Bronchial epithelial cell (primary cell): ENCODE results near the gene A1BG. TPM values are rescaled to one million over a fixed set of nuclear protein-coding genes. Genes with fewer than 3 reads are reported as not detected.

ENCODE experiments used
- DNase-seq: peaks from one replicate; pipeline ENCODE4 v3.0.0-alpha.2; 2010; ENCODE audit warnings: low read depth
- FAIRE-seq: peaks from 2 replicates; lab custom pipeline; 2011; peaks lifted over from hg19 to GRCh38; lab: Jason Lieb, UNC
- H3K27me3 ChIP-seq: 2 replicates; pipeline ENCODE4 v1.5.1; 2011; ENCODE audit warnings: low read length; ENCODE audit not compliant: control insufficient read depth, insufficient read depth
- H3K36me3 ChIP-seq: 2 replicates; pipeline ENCODE4 v1.5.1; 2011; ENCODE audit warnings: low read length; ENCODE audit not compliant: control insufficient read depth, insufficient read depth
- H3K4me3 ChIP-seq: 2 replicates; pipeline ENCODE4 v1.5.1; 2011; ENCODE audit warnings: mild to moderate bottlenecking, low read depth, low read length, control low read depth
- total RNA-seq: library from RNA; depleted of rRNA; stranded (reverse); fragments of >200 nt; gene quantifications from 2 replicates; pipeline ENCODE4 v1.2.1, GENCODE V29; 2014
- TF ChIP-seq, protein P1 (sequence below): IDR thresholded peaks from 2 replicates; pipeline ENCODE4 v1.5.1; 2011; ENCODE audit warnings: mild to moderate bottlenecking, moderate library complexity, low read length, control low read depth, inconsistent platforms; ENCODE audit not compliant: insufficient read depth, severe bottlenecking

The A1BG gene
- total RNA-seq, 1 donor from 2014 or later: 2.1 TPM

DNA sequence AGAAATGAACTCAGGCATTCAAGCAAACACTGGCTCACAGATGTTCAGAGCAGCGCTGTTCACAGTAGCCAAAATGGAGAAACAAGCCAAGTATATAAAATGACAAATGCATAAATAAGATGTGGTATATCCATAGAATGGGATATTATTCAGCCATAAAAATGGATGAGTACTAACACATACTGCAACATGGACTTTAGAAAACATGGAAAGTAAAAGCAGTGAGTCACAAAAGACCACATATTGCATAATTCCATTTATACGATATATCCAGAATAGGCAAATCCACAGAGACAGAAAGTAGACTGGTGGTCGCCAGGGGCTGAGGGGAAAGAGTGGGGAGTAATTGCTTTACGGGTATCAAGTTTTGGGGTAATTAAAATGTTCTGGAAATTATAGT is 20.9 kb upstream of the A1BG start:
- Histone ChIP-seq H3K4me3 (no peak overlapping the region), H3K27me3 (no peaks in the 10 kb centered on the region), H3K36me3 (no peaks in the 10 kb centered on the region)
- TF ChIP-seq, protein P1, sequence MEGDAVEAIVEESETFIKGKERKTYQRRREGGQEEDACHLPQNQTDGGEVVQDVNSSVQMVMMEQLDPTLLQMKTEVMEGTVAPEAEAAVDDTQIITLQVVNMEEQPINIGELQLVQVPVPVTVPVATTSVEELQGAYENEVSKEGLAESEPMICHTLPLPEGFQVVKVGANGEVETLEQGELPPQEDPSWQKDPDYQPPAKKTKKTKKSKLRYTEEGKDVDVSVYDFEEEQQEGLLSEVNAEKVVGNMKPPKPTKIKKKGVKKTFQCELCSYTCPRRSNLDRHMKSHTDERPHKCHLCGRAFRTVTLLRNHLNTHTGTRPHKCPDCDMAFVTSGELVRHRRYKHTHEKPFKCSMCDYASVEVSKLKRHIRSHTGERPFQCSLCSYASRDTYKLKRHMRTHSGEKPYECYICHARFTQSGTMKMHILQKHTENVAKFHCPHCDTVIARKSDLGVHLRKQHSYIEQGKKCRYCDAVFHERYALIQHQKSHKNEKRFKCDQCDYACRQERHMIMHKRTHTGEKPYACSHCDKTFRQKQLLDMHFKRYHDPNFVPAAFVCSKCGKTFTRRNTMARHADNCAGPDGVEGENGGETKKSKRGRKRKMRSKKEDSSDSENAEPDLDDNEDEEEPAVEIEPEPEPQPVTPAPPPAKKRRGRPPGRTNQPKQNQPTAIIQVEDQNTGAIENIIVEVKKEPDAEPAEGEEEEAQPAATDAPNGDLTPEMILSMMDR: no peak
- DNase-seq (peak; percentile 39), FAIRE-seq (no peak)

DNA sequence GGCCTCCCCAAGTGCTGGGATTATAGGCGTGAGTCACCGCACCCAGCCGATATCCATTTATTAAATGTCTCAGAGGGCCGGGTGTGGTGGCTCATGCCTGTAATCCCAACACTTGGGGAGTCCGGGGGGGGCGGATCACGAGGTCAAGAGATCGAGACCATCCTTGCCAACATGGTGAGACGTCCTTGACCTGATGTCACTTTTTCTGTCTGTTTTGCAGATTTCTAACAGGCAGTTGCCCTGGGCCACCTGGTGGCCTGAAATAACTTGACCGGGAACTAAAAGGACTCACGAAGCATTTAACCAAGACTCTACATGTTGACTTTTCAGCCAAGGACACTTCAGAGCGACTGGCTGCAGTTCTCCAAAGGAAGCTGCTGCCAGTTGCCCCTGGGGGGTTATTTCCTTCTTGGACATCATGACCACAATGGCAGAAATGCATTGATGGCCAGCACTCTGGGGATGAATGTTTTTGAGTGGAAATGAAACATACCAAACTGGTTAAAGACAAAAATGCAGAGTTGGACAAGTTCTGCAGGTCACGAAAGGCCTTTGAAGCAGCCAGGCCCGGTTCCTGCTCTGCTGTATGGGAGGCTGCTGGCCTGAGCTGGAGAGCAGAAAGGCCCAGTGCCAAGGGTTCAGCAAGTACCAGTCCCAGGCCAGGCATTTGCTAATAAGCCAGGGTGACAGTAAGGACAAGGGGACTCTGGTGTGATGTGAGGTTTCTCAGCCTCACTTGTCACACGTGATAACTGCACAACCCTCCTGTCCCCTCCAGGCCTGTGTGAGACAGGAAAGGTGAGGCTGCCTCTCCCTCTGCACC is 19.2 kb upstream of the A1BG start:
- Histone ChIP-seq H3K27me3 (no peaks in the 10 kb centered on the region), H3K36me3 (no peaks in the 10 kb centered on the region), H3K4me3 (no peak overlapping the region)
- TF ChIP-seq, protein P1: no peak
- FAIRE-seq: peak; percentile 13
- DNase-seq: no peak

GRCh38 chr19:58368561-58369360 is 15.5 kb upstream of the A1BG start:
- TF ChIP-seq, protein P1: no peak
- no peak for DNase-seq
- FAIRE-seq: no peak
- no peaks in the 10 kb centered on the region for H3K27me3 ChIP-seq
- H3K4me3 ChIP-seq: no peak overlapping the region
- H3K36me3 ChIP-seq: no peaks in the 10 kb centered on the region

DNA sequence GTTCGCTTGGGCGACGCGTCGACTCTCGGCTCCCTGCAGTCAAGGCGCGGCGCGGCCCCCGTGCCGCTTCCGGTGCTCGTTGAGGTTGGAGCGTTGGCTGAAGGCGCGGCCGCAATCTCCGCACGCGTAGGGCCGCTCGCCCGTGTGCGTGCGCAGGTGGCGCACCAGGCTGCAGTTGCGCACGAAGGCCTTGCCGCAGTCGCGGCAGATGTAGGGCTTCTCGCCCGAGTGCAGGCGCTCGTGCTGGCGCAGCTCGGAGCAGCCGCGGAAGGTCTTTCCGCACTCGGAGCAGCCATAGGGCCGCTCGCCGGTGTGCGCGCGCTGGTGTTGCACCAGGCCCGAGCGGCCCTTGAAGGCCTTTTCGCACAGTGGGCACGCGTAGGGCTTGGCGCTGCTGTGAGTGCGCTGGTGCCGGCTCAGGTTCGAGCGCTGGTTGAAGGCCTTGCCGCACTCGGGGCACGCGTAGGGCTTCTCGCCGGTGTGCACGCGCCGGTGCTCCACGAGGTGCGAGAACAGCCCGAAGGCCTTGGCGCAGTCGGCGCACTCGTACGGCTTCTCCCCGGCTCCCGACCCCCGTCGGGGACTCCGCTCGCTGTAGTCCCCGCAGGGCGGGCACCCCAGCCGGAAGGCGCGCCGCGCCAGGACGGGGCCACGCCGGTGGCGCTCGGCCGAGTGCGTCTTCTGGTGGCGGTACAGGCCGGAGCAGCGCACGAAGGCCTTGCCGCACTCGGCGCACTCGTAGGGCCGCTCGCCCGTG is 14.6 kb upstream of the A1BG start:
- Histone ChIP-seq H3K36me3 (no peaks in the 10 kb centered on the region), H3K27me3 (no peaks in the 10 kb centered on the region), H3K4me3 (no peak overlapping the region)
- FAIRE-seq (no peak), DNase-seq (no peak)
- TF ChIP-seq, protein P1: no peak

DNA sequence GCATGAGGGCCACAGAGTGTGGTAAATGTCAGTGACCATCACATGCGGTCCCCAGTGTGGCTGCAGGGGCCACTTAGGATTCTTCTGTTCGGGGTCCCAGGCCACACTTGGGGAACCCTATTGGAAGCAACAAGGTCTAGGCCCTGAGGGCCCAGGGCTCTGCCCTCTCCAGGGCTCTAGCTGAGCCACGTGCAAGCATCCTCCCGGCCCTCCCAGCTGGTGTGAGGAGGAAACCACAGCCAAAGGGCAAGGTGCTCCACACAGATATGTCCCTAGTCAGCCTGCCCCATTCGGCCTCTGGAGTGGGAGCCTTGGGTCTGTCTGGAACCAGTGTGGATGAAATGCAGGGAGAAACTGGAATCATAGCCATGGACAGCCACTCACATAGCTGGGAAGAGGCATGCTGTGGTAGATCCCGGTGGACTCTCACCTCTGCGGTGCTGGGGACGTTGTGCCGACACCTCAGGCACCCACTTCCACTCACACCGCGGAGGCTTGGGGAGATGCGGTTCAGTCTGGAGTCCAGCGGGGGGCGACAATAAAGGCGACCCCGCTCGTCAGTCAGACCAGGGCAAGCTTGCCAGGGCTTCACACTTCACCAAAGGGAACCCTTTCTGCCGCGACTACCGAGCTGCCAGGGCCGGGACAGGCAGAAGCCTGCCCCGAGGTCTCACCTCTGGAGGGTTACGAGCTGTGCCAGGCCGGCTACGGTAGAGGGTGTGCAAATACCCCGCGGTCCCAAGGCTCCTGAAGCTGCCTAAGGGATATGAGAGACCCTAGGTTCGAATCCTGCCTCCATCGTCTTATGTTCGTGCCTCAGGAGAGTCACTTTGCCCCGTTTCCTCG is 13.5 kb upstream of the A1BG start:
- no peak for DNase-seq
- no peaks in the 10 kb centered on the region for H3K27me3 ChIP-seq
- FAIRE-seq: no peak

More for the DNA sequence above, 13.5 kb upstream of the A1BG start:
- Histone ChIP-seq H3K36me3 (no peaks in the 10 kb centered on the region), H3K4me3 (no peak overlapping the region)
- TF ChIP-seq, protein P1: no peak
